Transverse colon (tissue), 4 donors: ENCODE measurements around the gene OSBPL3. TPM values are rescaled to one million over a fixed set of nuclear protein-coding genes. Genes with fewer than 3 reads are reported as not detected.
A peak's percentile ranks its signal among the peaks of the same experiment; 100 is the strongest.

Experiments
- DNase-seq: peaks from one replicate; pipeline ENCODE4 v3.0.0-alpha.2; 2019
- H3K27ac ChIP-seq, 4 donors: fragments of 200-600 bp; sonication (generic); 2 replicates each; pipeline ENCODE4 v1.5.1; 2016 to 2018; ENCODE audit warnings: inconsistent platforms in 4 of 4
- H3K27me3 ChIP-seq: fragments of 200-600 bp; sonication (generic); 2 replicates; pipeline ENCODE4 v1.5.1; 2017; ENCODE audit warnings: inconsistent platforms
- H3K36me3 ChIP-seq, 4 donors: fragments of 200-600 bp; sonication (generic); 2 replicates each; pipeline ENCODE4 v1.5.1; 2017 to 2019; ENCODE audit warnings: inconsistent platforms in 4 of 4
- H3K4me1 ChIP-seq, 4 donors: fragments of 200-600 bp; sonication (generic); 2 replicates each; pipeline ENCODE4 v1.5.1; 2017 to 2020; ENCODE audit warnings: inconsistent platforms in 4 of 4
- H3K4me3 ChIP-seq, 4 donors: fragments of 200-600 bp; sonication (generic); 1 replicate in 1 of 4; 2 replicates in 3 of 4; pipeline versions ENCODE4 v1.5.1 to v1.6.1; 2017 to 2019; ENCODE audit warnings: inconsistent platforms in 4 of 4
- H3K9me3 ChIP-seq, 2 donors: fragments of 200-600 bp; sonication (generic); 2 replicates each; pipeline ENCODE4 v1.5.1; 2017 to 2019; ENCODE audit warnings: inconsistent platforms in 2 of 2
- CTCF ChIP-seq, 5 experiments: fragments of 200-600 bp in 3 of 5; fragments of 450-650 bp in 2 of 5; sonication (generic) in 3 of 5; IDR thresholded peaks; 1 replicate in 2 of 5; 2 replicates in 3 of 5; pipeline ENCODE4 v1.5.1; 2016 to 2017; ENCODE audit warnings: antibody characterized with exemption in 5 of 5, inconsistent platforms in 3 of 5, mild to moderate bottlenecking in 2 of 5, moderate library complexity in 1 of 5
- EP300 ChIP-seq: sonication (generic); formaldehyde crosslinking; IDR thresholded peaks from one replicate; pipeline ENCODE4 v1.6.1; 2017; ENCODE audit warnings: antibody characterized with exemption, low read depth
- POLR2A ChIP-seq: fragments of 450-650 bp; IDR thresholded peaks from one replicate; pipeline ENCODE4 v1.6.1; 2016; ENCODE audit warnings: antibody characterized with exemption, mild to moderate bottlenecking, moderate library complexity
- POLR2AphosphoS5 ChIP-seq, 3 donors: sonication (generic); formaldehyde crosslinking; IDR thresholded peaks; one replicate each; pipeline ENCODE4 v1.6.1; 2016; ENCODE audit warnings: antibody characterized with exemption in 3 of 3
- WGBS, 2 donors: methylation state at CpG; one replicate each; pipeline ENCODE4 v1.1.5; 2018; ENCODE audit warnings: low coverage in 1 of 2; 5-methylcytosine and 5-hydroxymethylcytosine counted together
- in situ Hi-C, 4 donors: fragments of 200-750 bp; cut with MboI; loops; one replicate each; pipeline versions ENCODE4 v1.15.0 to v1.15.1; 2017; ENCODE audit warnings: low sequenced_read_pairs in 3 of 4, low pct_ligation_motif_present in 1 of 4, low pct_unique_long_range_greater_than_20kb in 1 of 4
- intact Hi-C: fragments of 100-400 bp; cut with DNase I; formaldehyde crosslinking; loops from one replicate; pipeline ENCODE4 v1.15.1; 2023; ENCODE audit warnings: low total_unique reads
- total RNA-seq, 4 donors: library from RNA; depleted of rRNA; stranded (reverse); fragments of >200 nt; gene quantifications; one replicate each; pipeline ENCODE4 v1.1.0, GENCODE V29; 2016

The OSBPL3 gene
- total RNA-seq, 4 donors from 2014 or later, result 6.7 to 20.6 (median 8.0) TPM

- no peak overlapping the region for H3K27ac ChIP-seq
Measured at GRCh38 chr7:24982917-24983316, 2.9 kb upstream of the OSBPL3 start.

GRCh38 chr7:24981171-24981951 is 1.4 kb upstream of the OSBPL3 start:
- DNase-seq, result peak; percentile 63
- Histone ChIP-seq H3K27me3 (no peaks in the 10 kb centered on the region), H3K36me3 (no peaks in the 10 kb centered on the region), H3K9me3 (no peaks in the 10 kb centered on the region), H3K4me1 (peaks cover 0 to 30% (median 17%) of the 10 kb centered on the region in 4 donors), H3K4me3 (peak overlapping the region; percentile 77 to 98 (median 86)), H3K27ac (peak overlapping the region; percentile 86 to 90 (median 89))
- 0 to 14% methylated on average over 10 to 52 of the region's 52 CpGs for WGBS, 2 donors
- in situ Hi-C loops (loop anchor here in 3 of 4 donors (10.0 kb wide), 3 partner anchors 83 to 167 kb away; no protein-coding TSS in a partner anchor), intact Hi-C loops (loop anchor here (10.0 kb wide), 2 partner anchors 83 to 157 kb away; no protein-coding TSS in a partner anchor)
- TF ChIP-seq CTCF (IDR thresholded peaks at IDR 0.05), result no peak

More at GRCh38 chr7:24982917-24983316, 2.9 kb upstream of the OSBPL3 start:
- Histone ChIP-seq H3K9me3 (no peaks in the 10 kb centered on the region), H3K4me3 (no peak overlapping the region), H3K36me3 (no peaks in the 10 kb centered on the region), H3K27me3 (no peaks in the 10 kb centered on the region), H3K4me1 (peaks cover 0 to 30% (median 17%) of the 10 kb centered on the region in 4 donors)
- TF ChIP-seq EP300 (no peak), CTCF (IDR thresholded peaks at IDR 0.05) (no peak), POLR2AphosphoS5 (IDR thresholded peaks at IDR 0.05) (no peak), POLR2A (no peak)
- no peak for DNase-seq
- in situ Hi-C loops (loop anchor here in 3 of 4 donors (10.0 kb wide), 3 partner anchors 82 to 168 kb away; no protein-coding TSS in a partner anchor), intact Hi-C loops (loop anchor here (10.0 kb wide), 2 partner anchors 82 to 158 kb away; no protein-coding TSS in a partner anchor)
- 91% methylated on average over 2 of the region's 2 CpGs; no CpG with 5 or more reads in 1 of the 2 donors for WGBS, 2 donors

- intact Hi-C loops, result loop anchor here (10.0 kb wide), 2 partner anchors 84 to 156 kb away; no protein-coding TSS in a partner anchor
- Histone ChIP-seq H3K9me3 (no peaks in the 10 kb centered on the region), H3K4me3 (peak overlapping the region; percentile 77 to 98 (median 86)), H3K27ac (peak overlapping the region; percentile 86 to 90 (median 89)), H3K4me1 (peaks cover 0 to 30% (median 17%) of the 10 kb centered on the region in 4 donors), H3K36me3 (no peaks in the 10 kb centered on the region), H3K27me3 (no peaks in the 10 kb centered on the region)
- TF ChIP-seq CTCF (IDR thresholded peaks at IDR 0.05) (peak in 1 of 5 experiments; percentile 24), EP300 (no peak), POLR2AphosphoS5 (IDR thresholded peaks at IDR 0.05) (no peak), POLR2A (no peak)
- in situ Hi-C loops, result loop anchor here in 3 of 4 donors (10.0 kb wide), 3 partner anchors 84 to 166 kb away; no protein-coding TSS in a partner anchor
- peak; percentile 46 for DNase-seq
- WGBS, 2 donors, result 0 to 5% methylated on average over 2 to 26 of the region's 26 CpGs
Measured at GRCh38 chr7:24980534-24981170, 674 bp upstream of the OSBPL3 start.

GRCh38 chr7:24979470-24979862 is 512 bp downstream of the OSBPL3 start:
- Histone ChIP-seq H3K36me3 (no peaks in the 10 kb centered on the region), H3K27me3 (no peaks in the 10 kb centered on the region), H3K27ac (peak overlapping the region; percentile 86 to 90 (median 89)), H3K9me3 (no peaks in the 10 kb centered on the region), H3K4me3 (peak overlapping the region; percentile 70 to 98 (median 83)), H3K4me1 (peaks cover 0 to 30% (median 17%) of the 10 kb centered on the region in 4 donors)
- peak; percentile 83 for DNase-seq
- intact Hi-C loops (no loop called here), in situ Hi-C loops (loop anchor here in 1 of 4 donors (10.0 kb wide), 1 partner anchor 155 kb away; no protein-coding TSS in a partner anchor)
- TF ChIP-seq EP300 (no peak), POLR2AphosphoS5 (IDR thresholded peaks at IDR 0.05) (peak in 1 of 3 donors; percentile 40), CTCF (IDR thresholded peaks at IDR 0.05) (peak; percentile 41 to 76 (median 51))
- 2% methylated on average over 13 of the region's 42 CpGs; no CpG with 5 or more reads in 1 of the 2 donors for WGBS, 2 donors
